Measurements from ENCODE around the gene TMEM175. TPM values are rescaled to one million over a fixed set of nuclear protein-coding genes. Genes with fewer than 3 reads are reported as not detected.
"Not testable (repeated sequence)": the region's sequence is repeated elsewhere in the genome, so short reads cannot be mapped to it uniquely, and the experiment has no call there.

Gene TMEM175
- total RNA-seq, 1 donor from 2014 or later: 16.7 TPM

- no peak for DNase-seq
Observed at GRCh38 chr4:990746-991367, 58.6 kb downstream of the TMEM175 start.

DNA sequence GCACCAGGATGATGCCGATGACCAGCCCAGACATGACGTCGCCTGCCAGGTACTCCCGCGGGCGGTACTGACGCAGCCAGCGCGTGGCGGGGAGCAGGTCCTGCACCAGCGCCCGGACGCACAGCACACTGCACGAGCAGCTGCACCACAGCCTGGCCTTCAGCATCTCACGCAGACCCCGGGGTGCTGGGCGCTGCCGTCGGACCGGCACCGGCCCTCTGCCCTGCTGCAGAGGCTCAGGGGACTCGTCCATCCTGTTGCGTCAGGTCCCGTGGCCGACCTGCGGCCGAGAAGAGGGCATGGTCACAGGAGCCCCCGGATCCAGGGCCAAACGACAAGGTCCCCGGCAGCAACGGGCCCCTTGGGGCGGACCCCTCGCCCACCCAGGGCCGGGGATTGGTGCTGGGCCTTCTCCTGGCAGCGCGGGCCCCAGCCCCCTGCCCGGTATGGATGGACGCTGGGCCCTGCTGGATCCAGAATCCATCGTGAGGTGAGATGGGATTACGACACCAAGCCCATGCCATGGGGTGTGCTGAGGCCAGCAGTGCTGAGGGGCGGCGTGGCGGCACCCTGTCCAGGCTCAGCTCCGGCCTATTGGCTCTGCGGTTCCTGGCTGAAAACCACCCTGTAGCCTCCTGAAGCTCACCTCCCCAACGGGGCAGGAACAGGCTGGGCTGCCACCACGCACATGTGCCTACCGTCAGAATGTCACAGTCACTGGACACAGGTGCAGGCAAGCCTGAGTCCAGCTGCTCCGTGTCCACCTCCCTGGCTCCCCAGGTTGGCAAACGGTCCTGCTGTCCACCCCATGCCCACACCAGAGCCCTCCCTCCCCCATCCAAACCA lies 59.4 kb downstream of the TMEM175 start:
- DNase-seq: no peak

DNA sequence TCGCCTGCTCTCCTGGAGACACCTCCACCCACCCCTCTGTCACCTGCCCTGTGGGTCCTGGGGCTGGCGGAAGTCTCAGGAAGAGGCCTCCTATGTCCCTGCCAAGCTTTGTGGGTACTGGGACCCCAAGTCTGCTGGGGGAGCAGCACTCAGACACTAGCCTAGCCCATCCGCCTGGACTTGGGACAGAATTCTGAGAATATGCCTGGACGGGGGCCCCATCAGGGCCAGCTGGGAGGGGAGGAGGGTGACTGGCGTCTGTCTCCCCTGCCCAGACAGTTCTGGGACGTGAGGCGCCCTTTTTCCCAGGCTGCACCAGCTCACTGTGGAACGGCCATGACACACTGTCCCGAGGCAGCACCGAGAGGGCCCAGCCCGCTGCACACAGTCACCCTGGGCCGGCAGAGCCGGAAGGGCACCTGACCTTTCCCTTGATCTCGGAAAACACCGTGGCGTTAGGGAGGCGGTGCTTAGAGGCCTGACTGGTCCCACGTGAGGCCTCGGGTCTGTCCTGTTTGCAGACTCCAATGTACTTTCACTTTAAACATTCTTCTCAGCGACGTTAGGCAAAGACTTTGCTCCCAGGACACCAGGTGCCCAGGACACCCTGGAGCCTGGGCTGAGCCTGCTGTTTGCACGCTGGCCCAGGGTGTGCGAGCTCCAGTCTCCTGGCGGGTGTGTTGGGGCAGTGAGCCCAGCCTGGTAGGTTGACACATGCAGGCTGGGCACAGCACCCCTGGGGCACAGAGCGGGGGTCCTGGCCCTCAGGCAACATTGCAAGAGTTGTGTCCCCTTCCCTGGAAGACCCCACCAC lies 60.2 kb downstream of the TMEM175 start:
- no peak for DNase-seq

- DNase-seq: no peak
Observed at GRCh38 chr4:993111-994029, 61.1 kb downstream of the TMEM175 start, which contains the start of gene SLC26A1. Gene SLC26A1, minus strand, starts transcription at chr4:993404. Its CDS starts 1,701 bp downstream, at chr4:991703.

DNA sequence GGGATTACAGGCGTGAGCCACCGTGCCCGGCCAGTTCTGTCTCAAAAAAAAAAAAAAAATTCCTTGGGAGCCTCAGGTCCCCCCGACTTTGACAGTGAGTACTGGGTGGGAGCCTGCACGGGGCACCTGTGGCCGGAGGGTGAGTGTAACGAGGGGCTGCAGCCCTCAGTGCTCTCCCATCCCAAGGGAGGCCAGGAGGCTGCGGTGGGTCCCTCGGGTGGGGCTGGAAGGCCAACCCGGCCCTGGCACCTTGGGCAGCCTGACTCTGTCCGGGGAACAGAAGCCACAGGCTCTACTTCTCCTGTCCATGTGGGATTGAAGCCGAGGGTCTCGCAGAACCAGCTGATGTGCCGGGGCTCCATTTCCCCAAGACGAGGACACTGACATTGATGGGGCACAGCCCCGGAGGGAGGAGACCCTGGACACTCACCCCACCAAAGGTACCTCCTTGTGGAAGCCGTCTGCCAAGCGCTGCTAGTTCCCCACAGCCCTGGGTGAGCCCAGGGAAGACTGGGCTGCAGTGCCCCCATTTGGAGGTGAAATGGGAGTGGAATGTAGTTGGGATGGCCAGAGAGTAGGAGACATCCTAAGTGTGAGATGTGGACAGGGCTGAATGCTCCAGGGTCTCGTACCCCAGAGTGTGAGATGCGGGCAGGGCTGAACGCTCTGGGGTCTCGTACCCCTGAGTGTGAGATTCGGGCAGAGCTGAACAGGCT lies 63.2 kb downstream of the TMEM175 start:
- no peak for DNase-seq

- DNase-seq: no peak
Observed at GRCh38 chr4:996030-996996, 64.1 kb downstream of the TMEM175 start.

GRCh38 chr4:996997-997374 lies 64.7 kb downstream of the TMEM175 start:
- DNase-seq: no peak

DNA sequence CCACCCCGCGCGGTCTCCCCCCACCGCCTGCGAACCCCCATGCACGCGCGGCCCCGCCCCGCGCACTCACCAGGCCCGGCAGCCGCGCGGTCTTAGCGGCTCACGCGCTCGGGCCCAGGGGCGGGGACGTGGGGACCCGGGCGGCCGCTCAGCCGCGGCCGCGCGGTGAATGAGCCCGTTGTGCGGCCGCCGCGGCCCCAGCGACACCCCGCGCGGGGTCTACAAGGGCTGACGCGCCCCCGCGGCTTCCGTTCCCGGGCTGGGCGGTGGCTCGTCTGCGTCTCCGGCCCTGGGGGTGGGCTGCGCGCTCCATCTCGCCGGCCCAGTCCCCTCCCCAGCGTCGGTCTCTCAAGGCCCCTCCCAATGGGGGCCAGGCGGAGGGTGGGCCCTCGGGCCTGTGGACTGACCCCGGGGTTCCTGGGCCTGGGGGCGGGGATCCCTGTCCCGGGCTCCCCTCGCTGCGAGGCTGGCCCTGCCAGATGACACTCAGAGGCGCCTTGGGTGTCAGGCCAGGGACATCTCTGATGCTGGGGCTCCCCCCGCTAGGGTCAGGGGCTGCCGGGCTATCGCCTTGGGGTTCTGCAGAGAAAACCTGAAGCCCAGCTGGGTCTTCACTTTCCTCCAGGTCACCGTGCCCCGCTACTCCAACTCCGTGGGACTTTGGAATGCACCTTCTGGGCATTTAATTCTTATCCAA lies 65.3 kb downstream of the TMEM175 start:
- DNase-seq: no peak

DNA sequence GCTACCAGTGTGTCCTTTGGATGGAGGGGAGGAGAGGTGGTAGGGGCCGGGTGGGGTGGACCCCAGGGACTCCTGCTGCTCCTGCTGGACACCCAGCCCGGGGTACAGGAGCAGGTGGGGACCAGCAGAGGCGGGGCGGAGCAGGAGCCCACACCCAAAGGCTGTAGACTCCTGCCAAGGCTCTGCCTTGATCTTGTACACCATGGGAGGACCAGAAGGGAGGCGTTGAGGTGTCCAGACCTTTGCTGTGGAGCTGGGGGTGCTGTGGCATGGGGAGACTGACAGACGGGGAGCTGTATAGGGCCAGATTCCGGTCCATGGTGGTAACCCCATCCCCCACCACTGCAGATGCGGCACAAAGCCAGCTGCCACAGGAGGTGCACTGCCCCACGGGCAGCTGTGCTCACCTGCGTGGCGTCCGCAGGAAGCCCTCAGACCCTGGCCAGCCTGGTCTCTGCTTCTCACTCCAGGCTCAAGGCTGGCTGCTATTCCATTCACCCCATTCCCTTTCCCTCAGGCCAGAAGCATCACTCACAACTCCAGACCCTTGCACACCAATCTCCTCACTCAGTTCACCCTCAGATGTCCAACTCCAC lies 65.9 kb downstream of the TMEM175 start:
- no peak for DNase-seq

DNA sequence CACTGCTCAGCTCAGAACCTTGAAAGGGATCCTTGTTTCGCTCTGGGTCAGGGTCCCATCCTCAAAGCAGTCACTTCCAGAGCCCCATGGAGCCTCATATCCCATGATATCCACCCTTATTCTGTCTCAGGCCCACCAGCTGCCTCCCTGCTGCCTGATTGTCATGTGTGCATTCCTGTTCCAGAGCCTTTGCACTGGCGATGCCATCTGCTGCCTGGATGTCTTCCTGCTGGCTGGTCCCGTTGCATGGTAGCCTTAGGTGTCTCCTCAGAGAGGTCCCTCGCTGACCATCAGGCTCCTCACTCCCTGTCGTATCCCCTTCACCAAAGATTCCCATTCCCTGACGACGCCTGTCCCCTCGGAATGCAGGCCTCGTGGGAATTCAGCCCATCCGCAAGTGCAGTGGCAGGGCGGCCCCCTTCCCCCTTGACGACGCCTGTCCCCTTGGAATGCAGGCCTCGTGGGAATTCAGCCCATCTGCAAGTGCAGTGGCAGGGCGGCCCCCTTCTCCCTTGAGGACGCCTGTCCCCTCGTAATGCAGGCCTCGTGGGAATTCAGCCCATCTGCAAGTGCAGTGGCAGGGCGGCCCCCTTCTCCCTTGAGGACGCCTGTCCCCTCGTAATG lies 67.1 kb downstream of the TMEM175 start:
- not testable (repeated sequence) for DNase-seq

GRCh38 chr4:999882-1000425 lies 67.7 kb downstream of the TMEM175 start:
- DNase-seq: no peak

DNA sequence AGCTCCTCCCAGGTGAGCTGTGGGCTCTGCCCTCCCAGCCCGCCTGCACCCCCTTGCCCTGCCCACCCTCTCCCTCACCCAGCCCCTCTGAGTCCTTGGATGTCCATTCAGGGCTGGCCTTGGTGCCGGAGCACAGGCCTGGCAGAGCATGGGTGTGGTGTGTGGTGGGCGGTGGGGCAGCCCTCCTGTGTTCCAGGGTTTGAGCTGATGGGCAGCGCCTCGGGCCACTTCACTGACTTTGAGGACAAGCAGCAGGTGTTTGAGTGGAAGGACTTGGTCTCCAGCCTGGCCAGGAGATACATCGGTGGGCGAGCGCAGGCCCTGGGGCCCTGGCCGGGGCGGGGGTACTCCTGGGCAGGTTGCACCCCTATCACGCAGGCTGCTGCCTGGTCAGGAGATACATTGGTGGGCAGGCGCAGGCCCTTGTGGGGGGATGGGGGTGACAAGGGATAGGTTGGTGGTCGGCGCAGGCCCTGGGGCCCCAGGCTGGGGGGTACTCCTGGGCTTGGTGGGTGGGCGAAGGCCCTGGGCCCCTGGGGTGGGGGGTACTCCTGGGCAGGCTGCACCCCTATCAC lies 68.5 kb downstream of the TMEM175 start:
- DNase-seq: no peak

- no peak for DNase-seq
Observed at GRCh38 chr4:1001561-1002130, 69.4 kb downstream of the TMEM175 start.

- DNase-seq: peak; percentile 49
Observed at GRCh38 chr4:1002131-1002630, 69.9 kb downstream of the TMEM175 start.

GRCh38 chr4:1002631-1003251 lies 70.5 kb downstream of the TMEM175 start:
- no peak for DNase-seq

- DNase-seq: no peak
Observed at GRCh38 chr4:1003271-1004070, 71.2 kb downstream of the TMEM175 start.

Measured in tongue (tissue), 2 donors.